ENCODE data around the gene YBX1.

- TF ChIP-seq CTCF (IDR thresholded peaks at IDR 0.05) (no peak), EP300 (IDR thresholded peaks at IDR 0.05) (no peak)
These were observed 8.0 kb upstream of the YBX1 start for GRCh38 chr1:42674214-42674613.

Data from tibial nerve (tissue), 4 donors.